Urinary bladder (tissue), 4 donors: ENCODE measurements around the gene PDE4D. TPM values are rescaled to one million over a fixed set of nuclear protein-coding genes. Genes with fewer than 3 reads are reported as not detected.

Experiments used
- DNase-seq: peaks from one replicate; pipeline ENCODE4 v3.0.0-alpha.2; 2015; ENCODE audit errors: extremely low spot score
- H3K27ac ChIP-seq: one replicate; pipeline ENCODE4 v1.5.1; 2013; ENCODE audit warnings: low read depth, mild to moderate bottlenecking, moderate library complexity
- H3K36me3 ChIP-seq: one replicate; pipeline ENCODE4 v1.6.1; 2013; ENCODE audit warnings: mild to moderate bottlenecking, moderate library complexity; ENCODE audit not compliant: insufficient read depth
- H3K4me1 ChIP-seq: one replicate; pipeline ENCODE4 v1.6.1; 2013; ENCODE audit warnings: mild to moderate bottlenecking, moderate library complexity; ENCODE audit not compliant: insufficient read depth
- H3K4me3 ChIP-seq: one replicate; pipeline ENCODE4 v1.5.1; 2013; ENCODE audit warnings: low read depth, low read length
- WGBS: extraction: QIAGEN DNeasy Blood & Tissue Kit; methylation state at CpG from one replicate; pipeline ENCODE4 v1.1.7; 2013; 5-methylcytosine and 5-hydroxymethylcytosine counted together
- polyA plus RNA-seq: library from polyadenylated mRNA; stranded (reverse); fragments of 200-250 nt; gene quantifications from one replicate; pipeline ENCODE4 v1.2.3, GENCODE V29; 2013
- total RNA-seq: library from RNA; depleted of rRNA; stranded (reverse); fragments of >200 nt; gene quantifications from one replicate; pipeline ENCODE4 v1.2.3, GENCODE V29; 2014
- donor health status: healthy with polysubstance abuse.
- donor health status: healthy.

PDE4D gene
- total and polyA plus RNA-seq, 2 donors, result 27.3 to 253 TPM

DNA sequence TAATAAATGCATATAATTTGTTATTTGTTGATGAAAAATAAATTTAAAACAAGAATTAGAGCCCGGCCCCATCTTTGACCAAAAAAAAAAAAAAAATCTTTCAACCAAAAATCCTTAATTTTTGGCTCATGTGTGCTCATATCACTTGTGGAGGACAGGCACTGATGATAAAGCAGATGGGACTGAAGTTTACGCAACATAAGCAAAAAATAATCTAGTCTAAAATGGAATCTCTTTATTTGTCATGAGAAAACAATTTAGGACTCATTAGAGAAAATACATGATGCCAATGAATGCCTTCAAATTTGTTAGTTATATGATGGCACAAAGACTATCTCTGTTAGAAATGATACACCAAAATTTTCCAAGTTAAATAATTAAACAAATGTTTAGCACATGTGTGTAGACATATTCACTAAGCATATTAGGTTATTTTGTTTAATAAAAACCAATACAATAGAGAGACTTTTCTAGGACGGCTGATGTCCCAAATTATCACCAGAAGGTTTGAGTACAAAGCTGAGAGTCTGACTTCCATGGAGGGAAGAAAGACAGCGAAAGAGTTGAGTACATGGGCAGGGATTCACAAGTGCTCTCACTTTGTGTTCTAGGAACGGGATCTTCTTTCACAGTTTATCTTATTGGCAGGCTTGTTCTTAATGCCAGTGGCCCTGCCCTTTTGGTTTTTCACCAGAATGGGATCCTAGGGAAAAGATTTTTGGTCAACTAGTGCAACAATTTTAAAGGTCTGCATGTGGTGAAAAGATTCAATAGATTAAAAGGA is 689.2 kb downstream of the PDE4D start:
- 68% methylated on average over 5 of the region's 5 CpGs for WGBS
- H3K4me1 ChIP-seq, result no peaks in the 10 kb centered on the region
- H3K27ac ChIP-seq, result no peak overlapping the region
- no peak for DNase-seq
- H3K36me3 ChIP-seq, result no peaks in the 10 kb centered on the region
- no peak overlapping the region for H3K4me3 ChIP-seq

GRCh38 chr5:59199868-59200267 is 693.7 kb downstream of the PDE4D start:
- no peaks in the 10 kb centered on the region for H3K4me1 ChIP-seq
- H3K4me3 ChIP-seq, result no peak overlapping the region
- no peak overlapping the region for H3K27ac ChIP-seq
- no peak for DNase-seq
- no peaks in the 10 kb centered on the region for H3K36me3 ChIP-seq
- WGBS, result 82% methylated on average over 7 of the region's 7 CpGs

GRCh38 chr5:59198832-59199231 is 694.7 kb downstream of the PDE4D start:
- Histone ChIP-seq H3K36me3 (no peaks in the 10 kb centered on the region), H3K4me1 (no peaks in the 10 kb centered on the region), H3K4me3 (no peak overlapping the region), H3K27ac (no peak overlapping the region)
- 91% methylated on average over 1 of the region's 1 CpG for WGBS
- no peak for DNase-seq

- H3K4me3 ChIP-seq, result no peak overlapping the region
- H3K4me1 ChIP-seq, result no peaks in the 10 kb centered on the region
- WGBS, result 91% methylated on average over 2 of the region's 2 CpGs
- no peak overlapping the region for H3K27ac ChIP-seq
- H3K36me3 ChIP-seq, result no peaks in the 10 kb centered on the region
- DNase-seq, result no peak
Observed at GRCh38 chr5:59198365-59198764, 695.2 kb downstream of the PDE4D start.

- DNase-seq, result no peak
- H3K36me3 ChIP-seq, result no peaks in the 10 kb centered on the region
- no peak overlapping the region for H3K4me3 ChIP-seq
- WGBS, result 82% methylated on average over 4 of the region's 4 CpGs
- no peaks in the 10 kb centered on the region for H3K4me1 ChIP-seq
- H3K27ac ChIP-seq, result no peak overlapping the region
Observed at GRCh38 chr5:59197911-59198310, 695.6 kb downstream of the PDE4D start.

- Histone ChIP-seq H3K4me1 (no peaks in the 10 kb centered on the region), H3K36me3 (no peaks in the 10 kb centered on the region), H3K4me3 (no peak overlapping the region), H3K27ac (no peak overlapping the region)
- DNase-seq, result no peak
- WGBS, result 39% methylated on average over 3 of the region's 3 CpGs
Observed at GRCh38 chr5:59193616-59194319, 699.8 kb downstream of the PDE4D start.

- H3K4me1 ChIP-seq, result no peaks in the 10 kb centered on the region
- no peaks in the 10 kb centered on the region for H3K36me3 ChIP-seq
- no peak for DNase-seq
- H3K27ac ChIP-seq, result no peak overlapping the region
- WGBS, result 67% methylated on average over 1 of the region's 1 CpG
- H3K4me3 ChIP-seq, result no peak overlapping the region
Observed at GRCh38 chr5:59190746-59191145, 702.8 kb downstream of the PDE4D start.

GRCh38 chr5:59189472-59190244 is 703.9 kb downstream of the PDE4D start:
- H3K4me1 ChIP-seq, result no peaks in the 10 kb centered on the region
- H3K27ac ChIP-seq, result no peak overlapping the region
- no peaks in the 10 kb centered on the region for H3K36me3 ChIP-seq
- H3K4me3 ChIP-seq, result no peak overlapping the region
- WGBS, result 43% methylated on average over 7 of the region's 7 CpGs
- DNase-seq, result no peak

- H3K27ac ChIP-seq, result no peak overlapping the region
- no peaks in the 10 kb centered on the region for H3K36me3 ChIP-seq
- no peak overlapping the region for H3K4me3 ChIP-seq
- no peaks in the 10 kb centered on the region for H3K4me1 ChIP-seq
- peak; percentile 47 for DNase-seq
- 11% methylated on average over 16 of the region's 16 CpGs for WGBS
Observed at GRCh38 chr5:59188419-59189225, 704.9 kb downstream of the PDE4D start.

DNA sequence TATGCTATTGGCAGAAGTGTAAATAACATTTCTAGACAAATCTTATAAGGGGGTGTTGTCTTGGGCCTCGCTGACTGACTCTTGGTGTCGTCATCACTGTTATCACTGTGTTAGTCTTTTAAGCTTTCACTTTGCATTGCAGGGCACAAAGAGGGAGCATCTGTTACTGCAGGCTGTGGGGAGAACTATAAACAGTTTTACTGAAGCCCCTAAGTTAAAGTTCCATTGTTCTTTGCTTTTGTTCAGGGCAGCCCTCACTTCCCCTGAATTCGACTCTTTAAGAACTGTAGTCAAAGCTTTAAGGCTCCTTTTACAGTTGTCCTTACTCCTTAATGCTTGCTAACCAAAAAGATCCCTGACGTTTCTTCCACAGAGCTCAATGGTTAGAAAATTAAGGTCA is 705.7 kb downstream of the PDE4D start:
- no peaks in the 10 kb centered on the region for H3K4me1 ChIP-seq
- 23% methylated on average over 4 of the region's 4 CpGs for WGBS
- H3K4me3 ChIP-seq, result no peak overlapping the region
- H3K27ac ChIP-seq, result no peak overlapping the region
- no peaks in the 10 kb centered on the region for H3K36me3 ChIP-seq
- DNase-seq, result no peak

DNA sequence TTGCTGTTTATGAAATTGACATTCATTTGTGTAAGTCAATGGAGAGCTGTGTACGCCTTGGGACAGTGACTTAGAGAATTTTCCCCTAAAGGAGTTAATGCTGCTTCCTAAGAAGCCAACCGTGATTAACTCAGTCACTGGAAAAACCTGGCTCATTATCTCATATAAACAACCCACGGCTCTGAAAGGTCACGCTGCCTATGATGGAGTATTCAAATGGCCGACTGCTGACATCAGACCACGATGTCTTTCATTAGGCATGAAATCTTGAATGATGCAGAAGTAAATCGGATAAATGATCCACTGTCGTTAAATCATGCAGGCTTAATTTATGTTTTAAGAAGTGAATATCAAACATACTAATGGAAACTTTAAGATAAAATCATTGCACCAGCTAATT is 706.9 kb downstream of the PDE4D start:
- H3K4me3 ChIP-seq, result no peak overlapping the region
- no peak overlapping the region for H3K27ac ChIP-seq
- no peaks in the 10 kb centered on the region for H3K36me3 ChIP-seq
- no peak for DNase-seq
- whole genome bisulfite sequencing, result 47% methylated on average over 8 of the region's 8 CpGs
- no peaks in the 10 kb centered on the region for H3K4me1 ChIP-seq

GRCh38 chr5:59185757-59186385 is 707.7 kb downstream of the PDE4D start:
- no peaks in the 10 kb centered on the region for H3K4me1 ChIP-seq
- 64% methylated on average over 5 of the region's 5 CpGs for WGBS
- no peak overlapping the region for H3K4me3 ChIP-seq
- no peak for DNase-seq
- H3K36me3 ChIP-seq, result no peaks in the 10 kb centered on the region
- no peak overlapping the region for H3K27ac ChIP-seq

GRCh38 chr5:59184769-59185168 is 708.8 kb downstream of the PDE4D start:
- WGBS, result 80% methylated on average over 6 of the region's 6 CpGs
- Histone ChIP-seq H3K27ac (no peak overlapping the region), H3K4me3 (no peak overlapping the region), H3K36me3 (no peaks in the 10 kb centered on the region), H3K4me1 (no peaks in the 10 kb centered on the region)
- DNase-seq, result no peak
